HG03139 (cell line): ENCODE results near the gene ZFC3H1.

Experiments used
- ATAC-seq: cut with Tn5 transposase; IDR thresholded peaks from one replicate; pipeline ENCODE4 v1.9.1; 2021; ENCODE audit not compliant: unreplicated experiment

Gene ZFC3H1

GRCh38 chr12:71641390-71641789, 22.3 kb downstream of the ZFC3H1 start:
- ATAC-seq = no peak

- ATAC-seq = no peak
Measured at GRCh38 chr12:71640316-71640715, 23.3 kb downstream of the ZFC3H1 start.

- no peak for ATAC-seq
Measured at GRCh38 chr12:71639341-71639760, 24.3 kb downstream of the ZFC3H1 start.

- no peak for ATAC-seq
Measured at GRCh38 chr12:71638499-71638898, 25.1 kb downstream of the ZFC3H1 start.

- no peak for ATAC-seq
Measured at GRCh38 chr12:71636704-71637115, 26.9 kb downstream of the ZFC3H1 start.

GRCh38 chr12:71627438-71628002, 36.1 kb downstream of the ZFC3H1 start:
- no peak for ATAC-seq

GRCh38 chr12:71626768-71627167, 36.9 kb downstream of the ZFC3H1 start:
- no peak for ATAC-seq

GRCh38 chr12:71626098-71626497, 37.5 kb downstream of the ZFC3H1 start:
- ATAC-seq = no peak

- no peak for ATAC-seq
Measured at GRCh38 chr12:71625476-71625875, 38.2 kb downstream of the ZFC3H1 start.

- no peak for ATAC-seq
Measured at GRCh38 chr12:71621938-71622337, 41.7 kb downstream of the ZFC3H1 start.

- ATAC-seq = no peak
Measured at GRCh38 chr12:71610031-71610795, 53.4 kb downstream of the ZFC3H1 start.

- ATAC-seq = no peak
Measured at GRCh38 chr12:71607494-71608330, 55.9 kb downstream of the ZFC3H1 start.

- no peak for ATAC-seq
Measured at GRCh38 chr12:71605039-71605438, 58.6 kb downstream of the ZFC3H1 start.

- no peak for ATAC-seq
Measured at GRCh38 chr12:71602761-71603577, 60.7 kb downstream of the ZFC3H1 start.

- no peak for ATAC-seq
Measured at GRCh38 chr12:71601546-71601945, 62.1 kb downstream of the ZFC3H1 start.

- ATAC-seq = no peak
Measured at GRCh38 chr12:71599210-71599609, 64.4 kb downstream of the ZFC3H1 start.

GRCh38 chr12:71594214-71594948, 69.3 kb downstream of the ZFC3H1 start:
- no peak for ATAC-seq

GRCh38 chr12:71592841-71593240, 70.8 kb downstream of the ZFC3H1 start:
- no peak for ATAC-seq

GRCh38 chr12:71591601-71592000, 72.0 kb downstream of the ZFC3H1 start:
- ATAC-seq = no peak

- no peak for ATAC-seq
Measured at GRCh38 chr12:71589478-71589881, 74.2 kb downstream of the ZFC3H1 start.
